CD8-positive, alpha-beta memory T cell (primary cell): Measurements from ENCODE around the gene GARIN5A. TPM values are rescaled to one million over a fixed set of nuclear protein-coding genes. Genes with fewer than 3 reads are reported as not detected.

Experiments
- CTCF ChIA-PET: fragments of 350-600 bp; sonication (Branson Sonifier 250); formaldehyde crosslinking; loops from one replicate; lab custom pipeline; 2021; ENCODE audit warnings: antibody characterized with exemption; lab: Charles Lee
- POLR2A ChIA-PET: fragments of 350-600 bp; sonication (Branson Sonifier 250); formaldehyde crosslinking; loops from one replicate; lab custom pipeline; 2021; ENCODE audit warnings: antibody characterized with exemption; lab: Charles Lee
- DNase-seq, 5 donors: peaks; one replicate each; pipeline versions ENCODE4 v3.0.0 to v3.0.0-alpha.2; 2020 to 2022; ENCODE audit warnings: mixed read lengths in 1 of 5
- H3K27ac ChIP-seq: one replicate; pipeline ENCODE4 v1.7.0; 2013; ENCODE audit warnings: low read depth, mild to moderate bottlenecking, low read length, moderate library complexity
- H3K27me3 ChIP-seq: 2 replicates; pipeline ENCODE4 v1.7.0; 2013; ENCODE audit warnings: low read length, mild to moderate bottlenecking; ENCODE audit not compliant: insufficient read depth, poor library complexity, severe bottlenecking
- H3K36me3 ChIP-seq: 2 replicates; pipeline ENCODE4 v1.7.0; 2013; ENCODE audit warnings: mild to moderate bottlenecking, low read length, moderate library complexity; ENCODE audit not compliant: insufficient read depth
- H3K4me1 ChIP-seq: 2 replicates; pipeline ENCODE4 v1.7.0; 2013; ENCODE audit warnings: mild to moderate bottlenecking, low read length, moderate library complexity; ENCODE audit not compliant: insufficient read depth
- H3K4me3 ChIP-seq: 2 replicates; pipeline ENCODE4 v1.7.0; 2013; ENCODE audit warnings: mild to moderate bottlenecking, low read length
- H3K9me3 ChIP-seq: 2 replicates; pipeline ENCODE4 v1.7.0; 2013; ENCODE audit warnings: mild to moderate bottlenecking, low read length
- H3K27ac Mint-ChIP-seq, 8 donors: one replicate each; pipeline ENCODE4 v1.8.0; 2020 to 2021; ENCODE audit warnings: mixed read lengths in 8 of 8, mild to moderate bottlenecking in 6 of 8, inconsistent platforms in 3 of 8, moderate library complexity in 3 of 8
- H3K27me3 Mint-ChIP-seq, 2 donors: one replicate each; pipeline ENCODE4 v1.8.0; 2020 to 2021; ENCODE audit warnings: mixed read lengths in 2 of 2, mild to moderate bottlenecking in 1 of 2, moderate library complexity in 1 of 2
- H3K36me3 Mint-ChIP-seq, 3 donors: one replicate each; pipeline ENCODE4 v1.8.0; 2020 to 2021; ENCODE audit warnings: mixed read lengths in 3 of 3, inconsistent platforms in 1 of 3, mild to moderate bottlenecking in 1 of 3
- H3K4me1 Mint-ChIP-seq, 3 donors: one replicate each; pipeline ENCODE4 v1.8.0; 2020 to 2021; ENCODE audit warnings: mixed read lengths in 3 of 3, inconsistent platforms in 1 of 3, mild to moderate bottlenecking in 1 of 3
- H3K4me3 Mint-ChIP-seq, 7 donors: one replicate each; pipeline ENCODE4 v1.8.0; 2020 to 2021; ENCODE audit warnings: mixed read lengths in 7 of 7, mild to moderate bottlenecking in 6 of 7, moderate library complexity in 4 of 7, inconsistent platforms in 2 of 7
- H3K9me3 Mint-ChIP-seq, 5 donors: one replicate each; pipeline ENCODE4 v1.8.0; 2020 to 2022; ENCODE audit warnings: mixed read lengths in 5 of 5, mild to moderate bottlenecking in 3 of 5, moderate library complexity in 2 of 5, inconsistent platforms in 1 of 5
- polyA plus RNA-seq: library from polyadenylated mRNA; unstranded; fragments of 300-500 nt; fragmentation: Illumina TruSeq; gene quantifications from one replicate; pipeline ENCODE4 v1.2.3, GENCODE V29; 2021
- total RNA-seq, 2 experiments: library from RNA; stranded (reverse); gene quantifications; one replicate each; pipeline ENCODE4 v1.2.3, GENCODE V29; 2021

GARIN5A gene
- total and polyA plus RNA-seq, 3 experiments from 2014 or later = 0.33 to 0.97 (median 0.57) TPM

DNA sequence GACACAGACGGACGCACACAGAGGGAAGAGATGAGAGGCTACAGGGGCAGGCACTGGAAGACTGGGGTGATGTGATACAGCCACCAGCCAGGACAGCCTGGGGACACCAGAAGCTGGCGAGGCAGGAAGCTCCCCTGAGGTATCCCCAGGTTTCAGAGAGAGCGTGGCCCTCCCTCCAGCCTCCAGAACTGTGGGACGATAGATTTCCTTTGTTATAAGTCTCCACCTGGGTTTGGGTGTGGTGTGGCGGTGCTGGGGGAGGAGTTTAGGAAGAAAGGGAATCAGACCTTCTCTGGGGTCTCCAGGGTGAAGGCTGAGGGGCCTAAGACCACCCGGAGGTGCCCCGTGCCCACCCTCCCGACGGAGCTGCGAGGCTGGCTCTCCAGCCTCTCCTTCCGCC, 39.8 kb upstream of the GARIN5A start:
- H3K4me1 Mint-ChIP-seq = peaks cover 2 to 8% (median 6%) of the 10 kb centered on the region in 3 donors
- peaks cover 7 to 8% of the 10 kb centered on the region in 2 donors for H3K27me3 Mint-ChIP-seq
- no peaks in the 10 kb centered on the region for H3K36me3 Mint-ChIP-seq
- peak overlapping the region in 1 of 8 donors; percentile 57 for H3K27ac Mint-ChIP-seq
- no peak overlapping the region for H3K4me3 ChIP-seq
- no peaks in the 10 kb centered on the region for H3K27me3 ChIP-seq
- H3K4me3 Mint-ChIP-seq = no peak overlapping the region
- no peaks in the 10 kb centered on the region for H3K9me3 Mint-ChIP-seq
- no peak for DNase-seq
- CTCF ChIA-PET = no interaction called here
- POLR2A ChIA-PET = no interaction called here
- H3K27ac ChIP-seq = no peak overlapping the region
- peaks cover 5% of the 10 kb centered on the region for H3K4me1 ChIP-seq
- no peaks in the 10 kb centered on the region for H3K36me3 ChIP-seq
- H3K9me3 ChIP-seq = no peaks in the 10 kb centered on the region

- peaks cover 0 to 6% (median 0%) of the 10 kb centered on the region in 3 donors for H3K36me3 Mint-ChIP-seq
- Histone ChIP-seq H3K27ac (no peak overlapping the region), H3K4me3 (no peak overlapping the region), H3K4me1 (peaks cover 12% of the 10 kb centered on the region), H3K9me3 (no peaks in the 10 kb centered on the region), H3K27me3 (no peaks in the 10 kb centered on the region), H3K36me3 (no peaks in the 10 kb centered on the region)
- H3K4me1 Mint-ChIP-seq = peaks cover 10 to 21% (median 15%) of the 10 kb centered on the region in 3 donors
- ChIA-PET POLR2A (no interaction called here), CTCF (no interaction called here)
- peaks cover 5 to 7% of the 10 kb centered on the region in 2 donors for H3K27me3 Mint-ChIP-seq
- H3K9me3 Mint-ChIP-seq = no peaks in the 10 kb centered on the region
- DNase-seq = no peak
- no peak overlapping the region for H3K27ac Mint-ChIP-seq
- no peak overlapping the region for H3K4me3 Mint-ChIP-seq
Observed at GRCh38 chr19:50515168-50515561, 38.5 kb upstream of the GARIN5A start.

DNA sequence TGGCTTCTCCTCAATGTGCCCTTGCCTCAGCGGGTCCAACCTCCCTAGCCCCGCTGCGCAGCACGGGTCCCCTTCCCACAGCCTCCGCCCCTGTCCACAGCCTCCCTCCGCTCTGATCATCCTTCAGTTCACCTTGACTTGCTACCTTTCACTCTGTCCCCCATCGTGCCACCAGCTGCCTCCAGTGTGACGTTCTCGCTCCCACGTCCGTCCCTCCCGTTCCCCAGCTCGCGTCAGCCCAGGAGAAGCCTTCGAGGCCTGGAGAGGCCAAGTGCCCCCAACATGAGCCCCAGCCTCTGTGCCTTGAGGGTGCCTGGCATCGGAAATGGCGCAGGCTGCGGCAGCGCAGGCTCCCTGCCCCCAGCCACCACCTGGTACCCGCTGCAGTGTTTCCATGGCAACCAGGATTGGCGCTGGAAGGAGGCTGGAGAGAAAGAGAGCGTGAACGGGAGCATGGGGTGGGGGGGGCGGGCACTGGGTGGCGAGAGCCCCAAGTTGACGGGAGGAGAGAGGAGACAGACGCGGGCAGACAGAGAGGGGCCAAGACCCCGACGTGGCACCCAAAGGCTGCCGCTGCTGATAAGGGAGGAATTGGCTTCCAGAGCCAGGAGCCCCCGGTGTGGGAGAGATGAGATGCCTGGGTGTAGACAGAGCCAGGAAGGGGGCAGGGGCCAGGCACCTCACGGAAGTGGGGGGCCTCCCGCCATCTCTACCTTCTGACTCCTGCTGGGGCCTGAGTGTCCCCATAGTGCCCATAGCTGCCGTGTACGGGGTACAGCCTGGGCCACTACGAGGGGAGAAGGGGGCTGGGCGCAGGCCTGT, 37.9 kb upstream of the GARIN5A start:
- H3K36me3 Mint-ChIP-seq = peaks cover 0 to 6% (median 0%) of the 10 kb centered on the region in 3 donors
- peaks cover 10 to 22% (median 15%) of the 10 kb centered on the region in 3 donors for H3K4me1 Mint-ChIP-seq
- peak in 1 of 5 donors; percentile 29 for DNase-seq
- H3K4me3 ChIP-seq = no peak overlapping the region
- H3K4me3 Mint-ChIP-seq = peak overlapping the region in 1 of 7 donors; percentile 45
- CTCF ChIA-PET = no interaction called here
- H3K27me3 Mint-ChIP-seq = peaks cover 5 to 7% of the 10 kb centered on the region in 2 donors
- H3K9me3 Mint-ChIP-seq = no peaks in the 10 kb centered on the region
- no peaks in the 10 kb centered on the region for H3K9me3 ChIP-seq
- peak overlapping the region in 1 of 8 donors; percentile 70 for H3K27ac Mint-ChIP-seq
- H3K4me1 ChIP-seq = peaks cover 15% of the 10 kb centered on the region
- H3K27ac ChIP-seq = no peak overlapping the region
- H3K36me3 ChIP-seq = no peaks in the 10 kb centered on the region
- no peaks in the 10 kb centered on the region for H3K27me3 ChIP-seq
- POLR2A ChIA-PET = no interaction called here

DNA sequence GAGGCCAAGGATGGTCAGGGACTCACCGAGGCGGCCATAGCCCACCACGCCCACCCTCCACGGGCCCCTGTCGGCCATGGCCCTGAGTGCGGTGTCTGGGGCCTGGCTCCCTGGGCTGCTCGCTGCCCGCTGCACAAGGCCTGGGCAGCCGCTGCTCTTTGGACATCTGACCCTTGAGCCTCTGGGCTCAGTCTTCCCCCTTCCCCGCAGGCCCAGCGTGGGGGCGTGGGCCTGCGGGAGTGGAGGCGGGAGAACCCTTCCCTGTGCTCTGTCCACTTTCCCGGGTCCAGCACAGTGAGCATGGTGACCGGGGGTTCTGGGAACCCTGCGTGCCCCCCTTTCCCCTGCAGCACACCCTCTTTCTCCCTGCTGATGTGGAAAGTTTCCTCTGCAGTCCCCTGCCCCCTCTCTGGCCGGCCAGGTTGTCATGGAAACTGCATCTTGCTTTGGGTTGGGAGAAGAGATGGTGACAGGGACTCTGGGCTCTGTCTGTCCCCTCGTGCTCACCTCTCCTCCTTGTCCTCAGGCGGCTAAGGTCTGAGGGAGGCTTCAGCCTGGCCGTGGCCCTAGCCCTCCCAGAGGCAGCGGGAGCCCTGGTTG, 37.2 kb upstream of the GARIN5A start, which contains the start of gene ASPDH:
ASPDH (minus strand) TSS at position 168 of the 600 bp plus-strand sequence; CDS start at position 78, 90 bp downstream.
- no peaks in the 10 kb centered on the region for H3K27me3 ChIP-seq
- H3K27ac Mint-ChIP-seq = peak within 1 kb of the TSS in 6 of 8 donors; percentile 53 to 77 (median 64)
- POLR2A ChIA-PET = no interaction called here
- no peaks in the 10 kb centered on the region for H3K36me3 ChIP-seq
- peaks cover 0 to 7% (median 0%) of the 10 kb centered on the region in 3 donors for H3K36me3 Mint-ChIP-seq
- CTCF ChIA-PET = interaction anchor here (1.5 kb wide), 1 partner anchor 43 kb away, joined by 3 read pairs; no protein-coding TSS in a partner anchor
- H3K9me3 ChIP-seq = no peaks in the 10 kb centered on the region
- peaks cover 5 to 7% of the 10 kb centered on the region in 2 donors for H3K27me3 Mint-ChIP-seq
- H3K4me3 ChIP-seq = no peak within 1 kb of the TSS
- peaks cover 13 to 22% (median 15%) of the 10 kb centered on the region in 3 donors for H3K4me1 Mint-ChIP-seq
- H3K4me1 ChIP-seq = peaks cover 15% of the 10 kb centered on the region
- H3K9me3 Mint-ChIP-seq = no peaks in the 10 kb centered on the region
- peak within 1 kb of the TSS in 3 of 7 donors; percentile 45 to 59 (median 56) for H3K4me3 Mint-ChIP-seq
- DNase-seq = no peak
- no peak within 1 kb of the TSS for H3K27ac ChIP-seq

GRCh38 chr19:50512999-50513745, 36.5 kb upstream of the GARIN5A start:
- Histone ChIP-seq H3K36me3 (no peaks in the 10 kb centered on the region), H3K27me3 (no peaks in the 10 kb centered on the region), H3K4me1 (peaks cover 15% of the 10 kb centered on the region), H3K27ac (no peak overlapping the region), H3K4me3 (no peak overlapping the region), H3K9me3 (no peaks in the 10 kb centered on the region)
- ChIA-PET POLR2A (no interaction called here), CTCF (interaction anchor here (1.5 kb wide), 1 partner anchor 43 kb away, joined by 3 read pairs; no protein-coding TSS in a partner anchor)
- H3K27me3 Mint-ChIP-seq = peaks cover 5 to 7% of the 10 kb centered on the region in 2 donors
- peak overlapping the region in 5 of 8 donors; percentile 53 to 77 (median 57) for H3K27ac Mint-ChIP-seq
- peaks cover 0 to 10% (median 0%) of the 10 kb centered on the region in 3 donors for H3K36me3 Mint-ChIP-seq
- H3K4me3 Mint-ChIP-seq = peak overlapping the region in 2 of 7 donors; percentile 56 to 59
- peaks cover 13 to 22% (median 15%) of the 10 kb centered on the region in 3 donors for H3K4me1 Mint-ChIP-seq
- DNase-seq = peak in 1 of 5 donors; percentile 41
- no peaks in the 10 kb centered on the region for H3K9me3 Mint-ChIP-seq

DNA sequence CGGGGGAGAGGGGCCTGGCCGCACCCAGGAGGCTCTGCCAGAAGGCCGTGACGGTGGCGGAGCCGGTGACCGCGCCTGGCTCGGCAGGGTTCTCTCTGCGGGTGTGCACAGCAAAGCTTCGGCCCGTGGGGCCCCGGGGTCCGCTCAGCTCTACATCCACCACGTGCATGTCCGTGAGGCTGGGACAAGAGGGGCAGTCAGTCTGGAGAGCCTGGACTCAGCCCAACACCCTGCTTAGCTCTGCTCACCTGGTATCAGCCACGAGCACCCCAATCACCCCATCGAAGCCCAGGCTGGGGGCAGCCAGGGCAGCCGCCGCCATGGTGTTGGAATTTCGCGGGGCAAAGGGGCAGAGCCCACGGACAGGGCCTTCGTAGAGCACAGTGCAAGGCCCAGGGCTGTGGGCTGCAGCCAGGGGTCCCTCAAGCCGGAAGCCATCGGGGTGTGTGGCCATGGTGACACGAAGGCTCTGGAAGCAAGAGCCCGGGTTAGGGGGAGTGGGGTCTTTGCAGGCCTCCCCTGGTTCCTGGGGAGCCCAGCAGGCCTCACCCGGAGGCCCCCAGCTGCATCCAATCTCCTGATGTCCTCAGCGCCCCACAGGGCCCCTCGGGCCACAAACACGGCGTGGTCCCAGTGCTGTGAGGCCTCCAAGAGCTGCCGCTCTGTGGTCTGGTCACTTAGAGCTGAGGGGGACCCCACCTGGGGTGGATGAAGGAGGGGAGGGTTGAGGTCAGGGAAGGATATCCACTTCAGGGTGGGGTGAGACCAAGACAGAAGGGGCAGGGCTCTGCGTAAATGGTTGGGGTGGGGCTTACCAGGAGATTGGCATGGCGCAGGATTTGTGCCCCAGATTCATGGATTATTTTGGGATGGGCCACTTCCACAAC, 35.7 kb upstream of the GARIN5A start:
- peaks cover 15% of the 10 kb centered on the region for H3K4me1 ChIP-seq
- Mint-ChIP-seq H3K4me3 (peak overlapping the region in 2 of 7 donors; percentile 13 to 56), H3K9me3 (no peaks in the 10 kb centered on the region), H3K4me1 (peaks cover 13 to 22% (median 15%) of the 10 kb centered on the region in 3 donors), H3K27ac (peak overlapping the region in 3 of 8 donors; percentile 38 to 71 (median 57)), H3K27me3 (peaks cover 5 to 7% of the 10 kb centered on the region in 2 donors), H3K36me3 (peaks cover 0 to 13% (median 0%) of the 10 kb centered on the region in 3 donors)
- H3K4me3 ChIP-seq = peak overlapping the region; percentile 67
- H3K27me3 ChIP-seq = no peaks in the 10 kb centered on the region
- H3K36me3 ChIP-seq = no peaks in the 10 kb centered on the region
- CTCF ChIA-PET = interaction anchor here (1.5 kb wide), 2 partner anchors 44 to 51 kb away, joined by 3 read pairs; no protein-coding TSS in a partner anchor
- H3K9me3 ChIP-seq = no peaks in the 10 kb centered on the region
- POLR2A ChIA-PET = no interaction called here
- peak overlapping the region; percentile 90 for H3K27ac ChIP-seq
- no peak for DNase-seq
